Neuronal stem cell (in vitro differentiated cells): ENCODE measurements around the gene PCCA.
A peak's percentile ranks its signal among the peaks of the same experiment; 100 is the strongest.
"Not testable (repeated sequence)": the region's sequence is repeated elsewhere in the genome, so short reads cannot be mapped to it uniquely, and the experiment has no call there.

Experiments used
- DNase-seq: peaks from one replicate; pipeline ENCODE4 v3.0.0-alpha.2; 2013; ENCODE audit warnings: low spot score
- H2AFZ ChIP-seq: one replicate; pipeline ENCODE4 v1.6.1; 2013; ENCODE audit warnings: mild to moderate bottlenecking, low read length, inconsistent platforms
- H2AK5ac ChIP-seq: 2 replicates; pipeline ENCODE4 v1.6.1; 2013; ENCODE audit warnings: low read depth, mild to moderate bottlenecking, inconsistent platforms, low read length, moderate library complexity, mixed read lengths
- H2BK120ac ChIP-seq: 2 replicates; pipeline ENCODE4 v1.6.1; 2013; ENCODE audit warnings: low read depth, mild to moderate bottlenecking, inconsistent platforms, low read length, moderate library complexity, mixed read lengths
- H2BK12ac ChIP-seq: one replicate; pipeline ENCODE4 v1.6.1; 2013; ENCODE audit warnings: low read length, inconsistent platforms
- H2BK15ac ChIP-seq: 2 replicates; pipeline ENCODE4 v1.6.1; 2013; ENCODE audit warnings: mild to moderate bottlenecking, low read length, inconsistent platforms, mixed read lengths
- H2BK5ac ChIP-seq: one replicate; pipeline ENCODE4 v1.6.1; 2013; ENCODE audit warnings: inconsistent platforms, mild to moderate bottlenecking, low read length, moderate library complexity
- H3K14ac ChIP-seq: one replicate; pipeline ENCODE4 v1.6.1; 2013; ENCODE audit warnings: low read length, inconsistent platforms
- H3K18ac ChIP-seq: 2 replicates; pipeline ENCODE4 v1.6.1; 2013; ENCODE audit warnings: low read length, inconsistent platforms
- H3K23ac ChIP-seq: 2 replicates; pipeline ENCODE4 v1.6.1; 2013; ENCODE audit warnings: low read depth, mild to moderate bottlenecking, mixed read lengths, low read length, inconsistent platforms; ENCODE audit not compliant: poor library complexity
- H3K27ac ChIP-seq: replicated peaks from 3 replicates; pipeline ENCODE4 v1.5.1; 2013; ENCODE audit warnings: low read length, inconsistent platforms
- H3K27me3 ChIP-seq, 3 experiments: 2 replicates each; pipeline ENCODE4 v1.6.1; 2013; ENCODE audit warnings: low read length in 3 of 3, mild to moderate bottlenecking in 2 of 3, inconsistent platforms in 1 of 3, low read depth in 1 of 3, mixed read lengths in 1 of 3, moderate library complexity in 1 of 3; ENCODE audit not compliant: control insufficient read depth in 3 of 3, insufficient read depth in 3 of 3
- H3K36me3 ChIP-seq, 2 donors: replicated peaks in 1 of 2; 2 replicates each; pipeline ENCODE4 v1.6.1; 2013; ENCODE audit warnings: low read length in 2 of 2; ENCODE audit not compliant: control insufficient read depth in 2 of 2, insufficient read depth in 2 of 2
- H3K4ac ChIP-seq: 2 replicates; pipeline ENCODE4 v1.6.1; 2013; ENCODE audit warnings: inconsistent platforms, mild to moderate bottlenecking, low read length, moderate library complexity
- H3K4me1 ChIP-seq, 2 donors: 1 replicate in 1 of 2; 2 replicates in 1 of 2; pipeline ENCODE4 v1.6.1; 2013; ENCODE audit warnings: low read length in 2 of 2, low read depth in 1 of 2; ENCODE audit not compliant: control insufficient read depth in 2 of 2, insufficient read depth in 1 of 2
- H3K4me2 ChIP-seq: one replicate; pipeline ENCODE4 v1.6.1; 2013; ENCODE audit warnings: mild to moderate bottlenecking, low read length, inconsistent platforms; ENCODE audit not compliant: insufficient read depth, poor library complexity, severe bottlenecking
- H3K4me3 ChIP-seq, 2 donors: 2 replicates each; pipeline ENCODE4 v1.5.1; 2013; ENCODE audit warnings: low read length in 2 of 2, mild to moderate bottlenecking in 2 of 2, inconsistent platforms in 1 of 2, moderate library complexity in 1 of 2
- H3K79me1 ChIP-seq: one replicate; pipeline ENCODE4 v1.6.1; 2013; ENCODE audit warnings: low read depth, mild to moderate bottlenecking, inconsistent platforms, low read length, moderate library complexity
- H3K9ac ChIP-seq: one replicate; pipeline ENCODE4 v1.6.1; 2013; ENCODE audit warnings: mild to moderate bottlenecking, low read depth, low read length, inconsistent platforms; ENCODE audit not compliant: poor library complexity
- H3K9me3 ChIP-seq, 2 donors: replicated peaks in 1 of 2; 2 replicates each; pipeline versions ENCODE3 to v1.6.1; 2013; ENCODE audit warnings: low read length in 2 of 2, mild to moderate bottlenecking in 2 of 2, inconsistent platforms in 1 of 2, low read depth in 1 of 2, mixed read lengths in 1 of 2, moderate library complexity in 1 of 2; ENCODE audit not compliant: control insufficient read depth in 2 of 2, insufficient read depth in 1 of 2
- H4K8ac ChIP-seq: one replicate; pipeline ENCODE4 v1.6.1; 2013; ENCODE audit warnings: low read depth, mild to moderate bottlenecking, inconsistent platforms, low read length, moderate library complexity
- H4K91ac ChIP-seq: one replicate; pipeline ENCODE4 v1.6.1; 2013; ENCODE audit warnings: low read length, low read depth, mild to moderate bottlenecking, inconsistent platforms; ENCODE audit not compliant: poor library complexity
- WGBS, 2 donors: extraction: QIAGEN DNeasy Blood & Tissue Kit; methylation state at CpG; one replicate each; pipeline ENCODE4 v1.1.7; 2013; ENCODE audit warnings: missing lambda C conversion rate in 2 of 2, mixed read lengths in 1 of 2; ENCODE audit not compliant: insufficient read length in 2 of 2, insufficient replicate concordance in 1 of 2; ENCODE audit errors: extremely low coverage in 2 of 2; 5-methylcytosine and 5-hydroxymethylcytosine counted together

The PCCA gene

DNA sequence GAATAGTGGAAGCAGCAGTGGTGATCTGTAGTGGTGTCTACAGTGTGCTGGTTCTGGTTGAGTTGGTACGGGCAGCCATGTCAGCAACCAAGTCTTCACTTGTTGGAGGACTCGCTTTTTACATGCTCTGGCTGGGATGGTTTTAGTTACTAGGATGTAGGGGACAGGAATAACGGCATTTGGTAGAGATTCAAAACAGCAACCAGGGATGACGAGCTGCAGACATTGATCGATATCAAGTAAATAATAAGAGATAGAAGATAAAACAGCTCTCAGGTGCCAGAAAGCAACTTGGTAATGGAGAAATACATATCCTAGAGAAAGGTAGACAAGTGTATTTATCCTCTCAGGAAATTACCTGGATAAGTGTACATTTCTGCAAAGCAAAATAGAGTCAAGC is 84.3 kb downstream of the PCCA start:
- Histone ChIP-seq H4K91ac (no peak overlapping the region), H3K36me3 (peaks cover 0 to 4% of the 10 kb centered on the region in 2 donors), H3K27ac (no peak overlapping the region), H3K14ac (no peak overlapping the region), H2AFZ (no peak overlapping the region), H3K4me2 (no peak overlapping the region), H2BK15ac (no peak overlapping the region), H4K8ac (no peak overlapping the region), H3K27me3 (no peaks in the 10 kb centered on the region), H3K79me1 (no peaks in the 10 kb centered on the region), H2BK12ac (no peak overlapping the region), H2BK5ac (no peak overlapping the region), H2BK120ac (no peak overlapping the region), H3K9me3 (peaks cover 0 to 12% of the 10 kb centered on the region in 2 donors), H3K23ac (no peak overlapping the region), H3K18ac (no peak overlapping the region), H3K9ac (no peak overlapping the region), H3K4me1 (peaks cover 7 to 8% of the 10 kb centered on the region in 2 donors), H3K4ac (no peak overlapping the region), H2AK5ac (no peak overlapping the region), H3K4me3 (no peak overlapping the region)
- WGBS, 2 donors: no CpG with 5 or more reads among the region's 5 CpGs
- DNase-seq: no peak

DNA sequence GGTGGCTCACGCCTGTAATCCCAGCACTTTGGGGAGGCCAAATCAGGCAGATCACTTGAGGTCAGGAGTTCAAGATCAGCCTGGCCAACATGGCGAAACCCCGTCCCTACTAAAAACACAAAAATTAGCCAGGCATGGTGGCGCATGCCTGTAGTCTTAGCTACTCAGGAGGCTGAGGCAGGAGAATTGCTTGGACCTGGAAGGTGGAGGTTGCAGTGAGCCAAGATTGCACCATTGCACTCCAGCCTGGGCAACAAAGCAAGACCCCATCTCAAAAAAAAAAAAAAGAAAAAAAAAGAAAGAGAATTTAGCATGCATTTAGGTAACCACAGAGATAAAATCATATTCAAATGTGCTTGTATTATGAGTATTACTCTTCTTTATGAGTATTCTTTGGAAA is 85.6 kb downstream of the PCCA start:
- H2BK120ac ChIP-seq, H3K4ac ChIP-seq, H2AK5ac ChIP-seq, H3K23ac ChIP-seq, H2BK12ac ChIP-seq, H3K27me3 ChIP-seq, H3K27ac ChIP-seq, H2BK5ac ChIP-seq, H2BK15ac ChIP-seq, H3K14ac ChIP-seq, DNase-seq, H3K4me1 ChIP-seq, H3K36me3 ChIP-seq, H4K91ac ChIP-seq, H3K79me1 ChIP-seq, H3K18ac ChIP-seq, H3K9ac ChIP-seq, H2AFZ ChIP-seq, H3K4me3 ChIP-seq, H3K4me2 ChIP-seq, H4K8ac ChIP-seq: not testable (repeated sequence)
- WGBS, 2 donors: no CpG with 5 or more reads among the region's 4 CpGs
- peaks cover 0 to 12% of the 10 kb centered on the region in 2 donors for H3K9me3 ChIP-seq

DNA sequence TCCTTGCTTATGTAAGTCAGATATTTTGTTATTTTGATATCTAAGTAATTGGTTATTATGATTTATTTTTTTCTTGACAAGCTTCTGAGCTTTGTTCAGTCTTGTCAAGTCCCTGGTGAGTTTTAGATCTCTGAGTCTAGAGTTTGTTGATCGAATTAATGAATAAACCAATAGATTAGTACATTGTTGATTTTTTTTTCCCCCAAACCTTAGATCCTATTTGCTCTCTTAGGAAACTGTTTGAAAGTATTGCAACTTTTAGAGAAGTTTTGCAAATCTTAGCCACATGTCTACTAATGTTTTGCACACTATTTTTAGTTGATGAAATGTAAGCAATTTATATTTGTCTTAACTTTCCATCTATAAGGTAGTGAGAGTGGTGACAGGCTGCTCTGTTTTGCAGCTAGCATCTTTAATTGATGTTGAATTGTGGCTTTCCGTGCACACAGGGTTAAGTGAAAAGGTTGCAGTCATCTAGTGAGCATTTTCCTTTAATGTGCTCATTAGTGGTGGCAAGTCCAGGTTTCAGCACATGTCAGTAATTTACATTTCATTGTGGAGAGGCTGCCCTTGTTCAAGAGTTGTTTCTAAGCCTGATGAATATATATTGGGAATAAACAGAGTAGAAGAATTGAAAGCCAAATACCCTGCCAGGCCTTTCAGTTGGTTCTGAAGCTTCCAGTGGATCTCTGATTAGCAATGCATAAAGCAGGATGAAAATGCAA is 86.3 kb downstream of the PCCA start:
- WGBS, 2 donors: no CpG with 5 or more reads among the region's 2 CpGs
- Histone ChIP-seq H2BK120ac (no peak overlapping the region), H3K4me3 (no peak overlapping the region), H2AFZ (no peak overlapping the region), H2BK15ac (no peak overlapping the region), H3K79me1 (no peaks in the 10 kb centered on the region), H2BK12ac (no peak overlapping the region), H2BK5ac (no peak overlapping the region), H3K27me3 (no peaks in the 10 kb centered on the region), H3K4me1 (peaks cover 8 to 11% of the 10 kb centered on the region in 2 donors), H3K9me3 (peaks cover 0 to 12% of the 10 kb centered on the region in 2 donors), H3K4ac (no peak overlapping the region), H2AK5ac (no peak overlapping the region), H3K9ac (no peak overlapping the region), H3K4me2 (no peak overlapping the region), H3K36me3 (peaks cover 0 to 4% of the 10 kb centered on the region in 2 donors), H3K18ac (no peak overlapping the region), H3K23ac (no peak overlapping the region), H4K91ac (no peak overlapping the region), H4K8ac (no peak overlapping the region), H3K27ac (peak overlapping the region; percentile 50), H3K14ac (no peak overlapping the region)
- DNase-seq: no peak

DNA sequence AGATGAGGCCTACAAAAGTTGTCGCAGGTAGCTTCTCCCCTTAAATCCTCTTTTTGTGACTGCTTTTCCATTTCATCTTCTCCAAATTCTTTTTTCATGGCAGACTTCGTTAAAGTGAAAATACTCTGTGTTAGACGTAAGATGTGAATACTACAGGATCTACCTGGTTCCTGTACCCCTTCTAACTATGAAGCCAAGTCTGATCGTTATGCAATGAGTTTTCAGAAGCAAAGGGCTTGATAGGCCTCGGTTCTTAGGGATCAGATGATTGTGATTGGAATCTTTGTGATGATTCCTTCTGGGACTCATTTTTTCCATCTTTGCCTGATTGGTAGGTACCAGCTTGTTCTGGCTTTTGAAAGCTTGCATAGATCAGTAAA is 86.9 kb downstream of the PCCA start:
- H3K9ac ChIP-seq: no peak overlapping the region
- no peak overlapping the region for H3K18ac ChIP-seq
- H3K9me3 ChIP-seq: peaks cover 0 to 12% of the 10 kb centered on the region in 2 donors
- H4K8ac ChIP-seq: no peak overlapping the region
- H3K23ac ChIP-seq: no peak overlapping the region
- DNase-seq: no peak
- no peak overlapping the region for H4K91ac ChIP-seq
- WGBS, 2 donors: no CpG with 5 or more reads among the region's 5 CpGs
- no peak overlapping the region for H2BK15ac ChIP-seq
- H2AFZ ChIP-seq: no peak overlapping the region
- no peak overlapping the region for H3K4me2 ChIP-seq
- peaks cover 0 to 4% of the 10 kb centered on the region in 2 donors for H3K36me3 ChIP-seq
- H3K4me1 ChIP-seq: peaks cover 8 to 11% of the 10 kb centered on the region in 2 donors
- H3K27ac ChIP-seq: peak overlapping the region; percentile 50
- H2BK120ac ChIP-seq: no peak overlapping the region
- H2AK5ac ChIP-seq: no peak overlapping the region
- no peak overlapping the region for H2BK12ac ChIP-seq
- no peaks in the 10 kb centered on the region for H3K79me1 ChIP-seq
- H3K27me3 ChIP-seq: no peaks in the 10 kb centered on the region
- H3K4ac ChIP-seq: no peak overlapping the region
- H3K14ac ChIP-seq: no peak overlapping the region
- no peak overlapping the region for H3K4me3 ChIP-seq
- no peak overlapping the region for H2BK5ac ChIP-seq
